H1 (cell line): Measurements from ENCODE around the gene FRMPD4. TPM values are rescaled to one million over a fixed set of nuclear protein-coding genes. Genes with fewer than 3 reads are reported as not detected.

Experiments used
- CTCF ChIA-PET: fragments of 300-600 bp; sonication (Branson Sonifier 250); formaldehyde crosslinking; loops from one replicate; lab custom pipeline; 2021; ENCODE audit not compliant: partially characterized antibody; lab: Charles Lee
- POLR2A ChIA-PET: fragments of 300-600 bp; sonication (Branson Sonifier 250); formaldehyde crosslinking; loops from one replicate; lab custom pipeline; 2021; ENCODE audit warnings: inconsistent platforms; ENCODE audit not compliant: partially characterized antibody; lab: Charles Lee
- DNase-seq, 2 experiments: peaks; one replicate each; pipeline versions ENCODE4 v3.0.0 to v3.0.0-alpha.2; 2010 to 2022; ENCODE audit warnings: low spot score in 2 of 2, low read depth in 1 of 2, mixed read lengths in 1 of 2
- FAIRE-seq: peaks from 2 replicates; lab custom pipeline; 2011; peaks lifted over from hg19 to GRCh38; lab: Jason Lieb, UNC
- H2AFZ ChIP-seq: 2 replicates; pipeline ENCODE4 v1.8.1; 2012; ENCODE audit warnings: low read length, inconsistent platforms
- H2AK5ac ChIP-seq: 2 replicates; pipeline ENCODE4 v1.6.1; 2013; ENCODE audit warnings: low read depth, low read length
- H2BK120ac ChIP-seq: replicated peaks from 2 replicates; pipeline ENCODE3; 2013; ENCODE audit warnings: low read depth, low read length, inconsistent platforms
- H2BK12ac ChIP-seq: 2 replicates; pipeline ENCODE4 v1.6.1; 2013; ENCODE audit warnings: low read depth, low read length
- H2BK15ac ChIP-seq: 2 replicates; pipeline ENCODE4 v1.6.1; 2013; ENCODE audit warnings: low read length
- H2BK20ac ChIP-seq: 2 replicates; pipeline ENCODE4 v1.6.1; 2013; ENCODE audit warnings: low read length
- H2BK5ac ChIP-seq: 2 replicates; pipeline ENCODE4 v1.6.1; 2013; ENCODE audit warnings: low read depth, low read length
- H3K14ac ChIP-seq: 2 replicates; pipeline ENCODE4 v1.6.1; 2013; ENCODE audit warnings: inconsistent platforms; ENCODE audit not compliant: insufficient read length
- H3K18ac ChIP-seq: 2 replicates; pipeline ENCODE4 v1.6.1; 2013; ENCODE audit warnings: low read length; ENCODE audit errors: extremely low read depth
- H3K23ac ChIP-seq: 2 replicates; pipeline ENCODE4 v1.6.1; 2013; ENCODE audit warnings: inconsistent platforms; ENCODE audit not compliant: insufficient read length
- H3K23me2 ChIP-seq: 2 replicates; pipeline ENCODE4 v1.6.1; 2013; ENCODE audit warnings: low read depth, low read length
- H3K27ac ChIP-seq: 2 replicates; pipeline ENCODE4 v1.6.1; 2011; ENCODE audit warnings: low read depth, low read length, inconsistent platforms
- H3K27me3 ChIP-seq, 4 experiments: replicated peaks in 1 of 4; 1 replicate in 1 of 4; 2 replicates in 3 of 4; pipeline versions ENCODE4 v1.6.1 to v1.8.1; 2011 to 2013; ENCODE audit warnings: low read length in 3 of 4, mild to moderate bottlenecking in 3 of 4, inconsistent platforms in 2 of 4, mixed read lengths in 2 of 4, moderate library complexity in 1 of 4; ENCODE audit not compliant: control insufficient read depth in 3 of 4, insufficient read depth in 3 of 4; ENCODE audit errors: extremely low read depth in 1 of 4
- H3K36me3 ChIP-seq, 4 experiments: 2 replicates each; pipeline versions ENCODE4 v1.6.1 to v1.8.1; 2011 to 2013; ENCODE audit warnings: mild to moderate bottlenecking in 4 of 4, low read length in 3 of 4, moderate library complexity in 2 of 4, control low read depth in 1 of 4, inconsistent platforms in 1 of 4; ENCODE audit not compliant: insufficient read depth in 4 of 4, control insufficient read depth in 2 of 4
- H3K4ac ChIP-seq: replicated peaks from 2 replicates; pipeline ENCODE3; 2013; ENCODE audit warnings: low read length, low read depth, mixed read lengths, inconsistent platforms; ENCODE audit not compliant: insufficient read length
- H3K4me1 ChIP-seq, 4 experiments: replicated peaks in 1 of 4; 1 replicate in 1 of 4; 2 replicates in 3 of 4; pipeline versions ENCODE4 v1.6.1 to v1.8.1; 2011 to 2013; ENCODE audit warnings: low read length in 3 of 4, inconsistent platforms in 2 of 4, mixed read lengths in 1 of 4; ENCODE audit not compliant: insufficient read depth in 4 of 4, control insufficient read depth in 3 of 4
- H3K4me2 ChIP-seq, 2 experiments: 2 replicates each; pipeline versions ENCODE4 v1.6.1 to v1.8.1; 2011 to 2013; ENCODE audit warnings: low read depth in 2 of 2, low read length in 2 of 2, control low read depth in 1 of 2, inconsistent platforms in 1 of 2, mild to moderate bottlenecking in 1 of 2; ENCODE audit not compliant: insufficient read depth in 1 of 2
- H3K4me3 ChIP-seq, 4 experiments: fragments of 200-600, 300-600 bp in 1 of 4; sonication (generic), shearing (Covaris generic), sonication (Bioruptor Twin) in 1 of 4; 2 replicates each; pipeline versions ENCODE4 v1.5.1 to v1.8.1; 2011 to 2016; ENCODE audit warnings: low read length in 4 of 4, low read depth in 3 of 4, control low read depth in 2 of 4, inconsistent platforms in 2 of 4, mild to moderate bottlenecking in 2 of 4, mixed read lengths in 1 of 4, moderate library complexity in 1 of 4; ENCODE audit not compliant: insufficient read depth in 2 of 4; ENCODE audit errors: extremely low read depth in 1 of 4
- H3K56ac ChIP-seq: replicated peaks from 2 replicates; pipeline ENCODE3; 2013; ENCODE audit warnings: low read depth, mild to moderate bottlenecking, mixed read lengths, low read length, inconsistent platforms; ENCODE audit not compliant: insufficient read length
- H3K79me1 ChIP-seq: 2 replicates; pipeline ENCODE4 v1.6.1; 2013; ENCODE audit warnings: low read depth, low read length, control low read depth
- H3K79me2 ChIP-seq, 2 experiments: 2 replicates each; pipeline versions ENCODE4 v1.6.1 to v1.8.1; 2012 to 2013; ENCODE audit warnings: low read length in 2 of 2, mild to moderate bottlenecking in 2 of 2, inconsistent platforms in 1 of 2; ENCODE audit not compliant: insufficient read depth in 2 of 2, control insufficient read depth in 1 of 2
- H3K9ac ChIP-seq, 4 experiments: replicated peaks in 1 of 4; 1 replicate in 1 of 4; 2 replicates in 3 of 4; pipeline versions ENCODE4 v1.6.1 to v1.8.1; 2011 to 2013; ENCODE audit warnings: low read depth in 3 of 4, low read length in 3 of 4, control low read depth in 2 of 4, mild to moderate bottlenecking in 2 of 4, moderate library complexity in 2 of 4, inconsistent platforms in 1 of 4; ENCODE audit errors: extremely low read depth in 1 of 4
- H3K9me3 ChIP-seq, 2 experiments: 2 replicates each; pipeline versions ENCODE4 v1.6.1 to v1.8.1; 2012 to 2013; ENCODE audit warnings: mild to moderate bottlenecking in 2 of 2, moderate library complexity in 2 of 2, control low read depth in 1 of 2, inconsistent platforms in 1 of 2, low read depth in 1 of 2, low read length in 1 of 2, mixed read lengths in 1 of 2; ENCODE audit not compliant: insufficient read depth in 2 of 2
- H4K20me1 ChIP-seq, 2 experiments: replicated peaks in 1 of 2; 2 replicates each; pipeline versions ENCODE3 to v1.8.1; 2011 to 2013; ENCODE audit warnings: inconsistent platforms in 2 of 2, low read length in 2 of 2, mild to moderate bottlenecking in 1 of 2; ENCODE audit not compliant: insufficient read depth in 2 of 2, control insufficient read depth in 1 of 2
- H4K5ac ChIP-seq: 2 replicates; pipeline ENCODE4 v1.6.1; 2013; ENCODE audit warnings: low read length, low read depth, mixed read lengths, inconsistent platforms; ENCODE audit not compliant: insufficient read length
- H4K8ac ChIP-seq: 2 replicates; pipeline ENCODE4 v1.8.0; 2013; ENCODE audit warnings: mild to moderate bottlenecking, moderate library complexity, low read length, inconsistent platforms; ENCODE audit not compliant: insufficient read depth; ENCODE audit errors: extremely low read depth
- H4K91ac ChIP-seq: replicated peaks from 2 replicates; pipeline ENCODE3; 2013; ENCODE audit warnings: low read length, mixed read lengths, inconsistent platforms; ENCODE audit not compliant: insufficient read length
- BRCA1 ChIP-seq: IDR thresholded peaks from 2 replicates; pipeline ENCODE4 v1.6.1; 2012; ENCODE audit warnings: low read depth, low read length, improper control_type of control experiment
- GABPA ChIP-seq: IDR thresholded peaks from 2 replicates; pipeline ENCODE4 v1.6.1; 2011; ENCODE audit warnings: mild to moderate bottlenecking, low read length, moderate library complexity, borderline replicate concordance; ENCODE audit not compliant: insufficient read depth
- NRF1 ChIP-seq: IDR thresholded peaks from 2 replicates; pipeline ENCODE4 v1.6.1; 2011; ENCODE audit warnings: mild to moderate bottlenecking, low read depth, low read length, improper control_type of control experiment
- POU5F1 ChIP-seq: IDR thresholded peaks from 2 replicates; pipeline ENCODE4 v1.6.1; 2011; ENCODE audit warnings: low read depth, mild to moderate bottlenecking, low read length, moderate library complexity
- RBBP5 ChIP-seq: IDR thresholded peaks from 2 replicates; pipeline ENCODE4 v1.7.1; 2012; ENCODE audit warnings: low read depth, mild to moderate bottlenecking, inconsistent platforms, low read length, moderate library complexity, borderline replicate concordance
- SIN3A ChIP-seq, 2 experiments: IDR thresholded peaks in 1 of 2; conservative IDR thresholded peaks in 1 of 2; 2 replicates each; pipeline ENCODE4 v1.6.1; 2011 to 2012; ENCODE audit warnings: low read length in 2 of 2, improper control_type of control experiment in 1 of 2, low read depth in 1 of 2, mild to moderate bottlenecking in 1 of 2
- SIRT6 ChIP-seq: IDR thresholded peaks from one replicate; pipeline ENCODE4 v1.7.1; 2012; ENCODE audit warnings: low read length, inconsistent platforms
- TBP ChIP-seq: IDR thresholded peaks from 2 replicates; pipeline ENCODE4 v1.6.1; 2011; ENCODE audit warnings: low read depth, low read length, improper control_type of control experiment
- WGBS, 2 experiments: shearing (Covaris generic) in 1 of 2; methylation state at CpG; one replicate each; pipeline versions ENCODE4 v1.1.6 to v1.1.7; 2013 to 2015; ENCODE audit warnings: low lambda C conversion rate in 2 of 2, mixed read lengths in 2 of 2, inconsistent platforms in 1 of 2, low coverage in 1 of 2, missing lambda C conversion rate in 1 of 2; ENCODE audit not compliant: insufficient replicate concordance in 2 of 2, insufficient coverage in 1 of 2, insufficient read length in 1 of 2; ENCODE audit errors: extremely low coverage in 1 of 2, missing lambda C conversion rate in 1 of 2; 5-methylcytosine and 5-hydroxymethylcytosine counted together
- polyA plus RNA-seq, 7 experiments: library from polyadenylated mRNA; depleted of rRNA in 3 of 7; stranded (reverse) in 5 of 7; unstranded in 2 of 7; fragments of >200 nt in 5 of 7; fragments of 200-250 nt in 2 of 7; gene quantifications; 1 replicate in 5 of 7; 2 replicates in 1 of 7; 4 replicates in 1 of 7; pipeline versions ENCODE4 v1.2.1 to v1.2.3, GENCODE V29; 2011 to 2013; ENCODE audit warnings: missing spikeins in 2 of 7, mixed read lengths in 2 of 7
- total RNA-seq: library from RNA; stranded (reverse); fragmentation: NEBNext Ultra II Directional; extraction: Animal tissue kit (Norgen Biotek cat#: 25700); gene quantifications from 2 replicates; pipeline ENCODE4 v1.2.1, GENCODE V29; 2021
- TF ChIP-seq, protein P1 (sequence below): IDR thresholded peaks from 2 replicates; pipeline ENCODE4 v1.6.1; 2012; ENCODE audit warnings: low read length, inconsistent platforms

FRMPD4 gene
- total and polyA plus RNA-seq, 2 of the 8 experiments (the other 6 are each of a cell fraction or from before 2014, with no cell fraction given): 0.02 to 0.37 TPM

- no peak overlapping the region for H3K9ac ChIP-seq
- H2BK12ac ChIP-seq: no peak overlapping the region
- H3K14ac ChIP-seq: no peak overlapping the region
- no peaks in the 10 kb centered on the region for H3K23me2 ChIP-seq
- no peaks in the 10 kb centered on the region for H3K27me3 ChIP-seq
- CTCF ChIA-PET: no interaction called here
- no peak overlapping the region for H2AK5ac ChIP-seq
- no peaks in the 10 kb centered on the region for H3K9me3 ChIP-seq
- no peak overlapping the region for H4K91ac ChIP-seq
- H3K79me2 ChIP-seq: no peaks in the 10 kb centered on the region
- POLR2A ChIA-PET: no interaction called here
- H4K8ac ChIP-seq: no peak overlapping the region
- H4K20me1 ChIP-seq: no peaks in the 10 kb centered on the region
- no peak overlapping the region for H2BK5ac ChIP-seq
- no peak overlapping the region for H2BK120ac ChIP-seq
- 92% methylated on average over 2 of the region's 2 CpGs; no CpG with 5 or more reads in 1 of the 2 experiments for WGBS, 2 experiments
- no peak overlapping the region for H2AFZ ChIP-seq
- H3K4me3 ChIP-seq: no peak overlapping the region
- H3K56ac ChIP-seq: no peak overlapping the region
- no peak overlapping the region for H2BK15ac ChIP-seq
- H4K5ac ChIP-seq: no peak overlapping the region
- H2BK20ac ChIP-seq: no peak overlapping the region
- no peak overlapping the region for H3K23ac ChIP-seq
- no peaks in the 10 kb centered on the region for H3K79me1 ChIP-seq
- FAIRE-seq (no peak), DNase-seq (no peak)
- no peak overlapping the region for H3K4ac ChIP-seq
- H3K18ac ChIP-seq: no peak overlapping the region
- no peak for TF ChIP-seq SIN3A (conservative IDR thresholded peaks at IDR 0.05 in 1 of 2, IDR thresholded peaks at IDR 0.05 in 1 of 2; ENCODE audit: low read depth in 1 of 2, low read length in 2 of 2)
- no peak for TF ChIP-seq NRF1
- TF ChIP-seq, protein P1, sequence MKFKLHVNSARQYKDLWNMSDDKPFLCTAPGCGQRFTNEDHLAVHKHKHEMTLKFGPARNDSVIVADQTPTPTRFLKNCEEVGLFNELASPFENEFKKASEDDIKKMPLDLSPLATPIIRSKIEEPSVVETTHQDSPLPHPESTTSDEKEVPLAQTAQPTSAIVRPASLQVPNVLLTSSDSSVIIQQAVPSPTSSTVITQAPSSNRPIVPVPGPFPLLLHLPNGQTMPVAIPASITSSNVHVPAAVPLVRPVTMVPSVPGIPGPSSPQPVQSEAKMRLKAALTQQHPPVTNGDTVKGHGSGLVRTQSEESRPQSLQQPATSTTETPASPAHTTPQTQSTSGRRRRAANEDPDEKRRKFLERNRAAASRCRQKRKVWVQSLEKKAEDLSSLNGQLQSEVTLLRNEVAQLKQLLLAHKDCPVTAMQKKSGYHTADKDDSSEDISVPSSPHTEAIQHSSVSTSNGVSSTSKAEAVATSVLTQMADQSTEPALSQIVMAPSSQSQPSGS: no peak
- TF ChIP-seq TBP: no peak
- TF ChIP-seq BRCA1: no peak
- no peak for TF ChIP-seq SIRT6
- TF ChIP-seq GABPA: no peak
- no peak for TF ChIP-seq POU5F1
- no peak for TF ChIP-seq RBBP5
- H3K36me3 ChIP-seq: no peaks in the 10 kb centered on the region
- H3K4me1 ChIP-seq: no peaks in the 10 kb centered on the region
- no peak overlapping the region for H3K4me2 ChIP-seq
- no peak overlapping the region for H3K27ac ChIP-seq
Measured at GRCh38 chrX:12366440-12366839, 228.2 kb downstream of the FRMPD4 start.
